Astrocyte (in vitro differentiated cells and primary cell): Measurements from ENCODE around the gene TMEM120B. TPM values are rescaled to one million over a fixed set of nuclear protein-coding genes. Genes with fewer than 3 reads are reported as not detected.

ENCODE experiments used
- DNase-seq: peaks from one replicate; pipeline ENCODE4 v3.0.0-alpha.2; 2010; ENCODE audit warnings: low read depth
- FAIRE-seq: peaks from 2 replicates; lab custom pipeline; 2011; peaks lifted over from hg19 to GRCh38; lab: Jason Lieb, UNC
- H2AFZ ChIP-seq: 2 replicates; pipeline ENCODE4 v1.6.0; 2012; ENCODE audit warnings: low read depth, low read length, inconsistent platforms
- H3K27ac ChIP-seq: 2 replicates; pipeline ENCODE4 v1.5.1; 2011; ENCODE audit warnings: low read depth, low read length, inconsistent platforms
- H3K27me3 ChIP-seq: 2 replicates; pipeline ENCODE4 v1.6.0; 2011; ENCODE audit warnings: low read length, inconsistent platforms; ENCODE audit not compliant: insufficient read depth
- H3K36me3 ChIP-seq: 2 replicates; pipeline ENCODE4 v1.5.1; 2011; ENCODE audit warnings: low read length, inconsistent platforms; ENCODE audit not compliant: insufficient read depth
- H3K4me1 ChIP-seq: 2 replicates; pipeline ENCODE4 v1.5.1; 2011; ENCODE audit warnings: low read length, inconsistent platforms; ENCODE audit not compliant: insufficient read depth
- H3K4me2 ChIP-seq: 2 replicates; pipeline ENCODE4 v1.6.0; 2012; ENCODE audit warnings: low read length, inconsistent platforms
- H3K4me3 ChIP-seq: 2 replicates; pipeline ENCODE4 v1.5.1; 2011; ENCODE audit warnings: low read depth, mild to moderate bottlenecking, low read length, inconsistent platforms; ENCODE audit not compliant: insufficient read depth
- H3K79me2 ChIP-seq: 2 replicates; pipeline ENCODE4 v1.6.0; 2012; ENCODE audit warnings: mild to moderate bottlenecking, low read length, inconsistent platforms; ENCODE audit not compliant: insufficient read depth
- H3K9ac ChIP-seq: 2 replicates; pipeline ENCODE4 v1.6.0; 2012; ENCODE audit warnings: mild to moderate bottlenecking, low read length, inconsistent platforms
- H3K9me3 ChIP-seq: 2 replicates; pipeline ENCODE4 v1.5.1; 2012; ENCODE audit warnings: low read depth, mild to moderate bottlenecking, low read length, inconsistent platforms; ENCODE audit not compliant: insufficient read depth
- H4K20me1 ChIP-seq: 2 replicates; pipeline ENCODE4 v1.6.0; 2012; ENCODE audit warnings: low read length, inconsistent platforms; ENCODE audit not compliant: insufficient read depth
- H3K27ac Mint-ChIP-seq: one replicate; pipeline ENCODE4 v1.8.0; 2021; ENCODE audit warnings: mild to moderate bottlenecking, mixed read lengths; ENCODE audit not compliant: unreplicated experiment
- H3K27me3 Mint-ChIP-seq: one replicate; pipeline ENCODE4 v1.8.0; 2021; ENCODE audit warnings: low read depth, mixed read lengths; ENCODE audit not compliant: unreplicated experiment
- H3K36me3 Mint-ChIP-seq: one replicate; pipeline ENCODE4 v1.8.0; 2021; ENCODE audit warnings: low read depth, mixed read lengths; ENCODE audit not compliant: unreplicated experiment
- H3K4me1 Mint-ChIP-seq: one replicate; pipeline ENCODE4 v1.8.0; 2021; ENCODE audit warnings: low read depth, mixed read lengths; ENCODE audit not compliant: unreplicated experiment
- H3K4me3 Mint-ChIP-seq: one replicate; pipeline ENCODE4 v1.8.0; 2021; ENCODE audit warnings: mild to moderate bottlenecking, moderate library complexity, mixed read lengths; ENCODE audit not compliant: unreplicated experiment
- H3K9me3 Mint-ChIP-seq: one replicate; pipeline ENCODE4 v1.8.0; 2021; ENCODE audit warnings: mild to moderate bottlenecking, mixed read lengths; ENCODE audit not compliant: unreplicated experiment
- EZH2 ChIP-seq: IDR thresholded peaks from 2 replicates; pipeline ENCODE4 v1.6.1; 2012; ENCODE audit warnings: mild to moderate bottlenecking, low read length, inconsistent platforms; ENCODE audit not compliant: insufficient read depth
- total RNA-seq: library from RNA; stranded (reverse); gene quantifications from 2 replicates; pipeline ENCODE4 v1.2.1, GENCODE V29; 2021
- TF ChIP-seq, protein P1 (sequence below): IDR thresholded peaks from 2 replicates; pipeline ENCODE4 v1.5.1; 2011; ENCODE audit warnings: low read depth, mild to moderate bottlenecking, inconsistent platforms, low read length, moderate library complexity; ENCODE audit not compliant: insufficient read depth

The TMEM120B gene
- total RNA-seq, 1 donor from 2014 or later: 36.0 TPM

DNA sequence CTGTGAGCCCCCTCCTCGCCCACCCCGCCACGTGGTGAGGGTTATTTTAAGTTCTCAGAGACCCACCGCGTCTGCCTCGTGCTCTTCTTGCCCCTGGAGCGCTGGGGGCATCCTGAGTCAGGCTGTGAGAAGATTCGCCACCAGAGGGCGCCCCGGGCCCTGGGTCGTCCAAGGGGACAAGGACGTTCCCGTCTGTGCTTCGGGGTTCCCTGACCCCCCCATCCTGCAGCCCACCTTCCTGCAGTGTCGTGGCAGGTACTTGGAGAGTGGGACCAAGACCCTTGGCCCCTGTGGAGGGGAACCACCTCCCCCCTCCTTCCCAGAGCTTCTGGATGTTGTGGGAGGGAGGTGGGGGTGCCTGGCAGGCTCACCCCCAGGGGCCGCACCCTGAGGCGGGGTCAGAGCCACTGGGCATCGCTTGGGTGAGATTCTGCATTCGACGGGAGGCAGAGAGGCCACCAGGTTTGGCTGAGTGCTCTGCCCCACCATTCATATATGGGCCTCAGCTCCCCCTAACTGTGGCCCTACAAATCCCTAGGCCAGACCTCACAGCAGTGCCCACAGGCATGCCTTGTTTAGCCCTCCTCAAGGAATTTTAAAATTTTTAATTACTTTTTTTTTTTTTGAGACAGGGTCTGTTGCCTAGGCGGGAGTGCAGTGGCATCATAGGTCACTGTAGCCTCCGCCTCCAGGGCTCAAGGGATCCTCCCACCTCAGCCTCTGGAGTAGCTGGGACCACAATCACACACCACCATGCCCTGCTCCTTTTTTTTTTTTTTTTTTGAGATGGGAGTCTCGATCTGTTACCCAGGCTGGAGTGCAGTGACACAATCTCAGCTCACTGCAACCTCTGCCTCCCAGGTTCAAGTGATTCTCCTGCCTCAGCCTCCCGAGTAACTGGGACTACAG lies 63.9 kb downstream of the TMEM120B start:
- Histone ChIP-seq H2AFZ (no peak overlapping the region), H3K36me3 (peaks cover 4% of the 10 kb centered on the region), H3K4me1 (peaks cover 2% of the 10 kb centered on the region), H3K27ac (no peak overlapping the region), H3K27me3 (no peaks in the 10 kb centered on the region), H3K4me2 (no peak overlapping the region), H3K79me2 (no peaks in the 10 kb centered on the region), H3K4me3 (no peak overlapping the region), H3K9ac (no peak overlapping the region), H3K9me3 (no peaks in the 10 kb centered on the region), H4K20me1 (no peaks in the 10 kb centered on the region)
- H3K27me3 Mint-ChIP-seq: no peaks in the 10 kb centered on the region
- peaks cover 20% of the 10 kb centered on the region for H3K4me1 Mint-ChIP-seq
- no peaks in the 10 kb centered on the region for H3K36me3 Mint-ChIP-seq
- no peak overlapping the region for H3K4me3 Mint-ChIP-seq
- DNase-seq (no peak), FAIRE-seq (no peak)
- TF ChIP-seq, protein P1, sequence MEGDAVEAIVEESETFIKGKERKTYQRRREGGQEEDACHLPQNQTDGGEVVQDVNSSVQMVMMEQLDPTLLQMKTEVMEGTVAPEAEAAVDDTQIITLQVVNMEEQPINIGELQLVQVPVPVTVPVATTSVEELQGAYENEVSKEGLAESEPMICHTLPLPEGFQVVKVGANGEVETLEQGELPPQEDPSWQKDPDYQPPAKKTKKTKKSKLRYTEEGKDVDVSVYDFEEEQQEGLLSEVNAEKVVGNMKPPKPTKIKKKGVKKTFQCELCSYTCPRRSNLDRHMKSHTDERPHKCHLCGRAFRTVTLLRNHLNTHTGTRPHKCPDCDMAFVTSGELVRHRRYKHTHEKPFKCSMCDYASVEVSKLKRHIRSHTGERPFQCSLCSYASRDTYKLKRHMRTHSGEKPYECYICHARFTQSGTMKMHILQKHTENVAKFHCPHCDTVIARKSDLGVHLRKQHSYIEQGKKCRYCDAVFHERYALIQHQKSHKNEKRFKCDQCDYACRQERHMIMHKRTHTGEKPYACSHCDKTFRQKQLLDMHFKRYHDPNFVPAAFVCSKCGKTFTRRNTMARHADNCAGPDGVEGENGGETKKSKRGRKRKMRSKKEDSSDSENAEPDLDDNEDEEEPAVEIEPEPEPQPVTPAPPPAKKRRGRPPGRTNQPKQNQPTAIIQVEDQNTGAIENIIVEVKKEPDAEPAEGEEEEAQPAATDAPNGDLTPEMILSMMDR: peak; percentile 56
- no peak for TF ChIP-seq EZH2
- H3K9me3 Mint-ChIP-seq: no peaks in the 10 kb centered on the region
- no peak overlapping the region for H3K27ac Mint-ChIP-seq

DNA sequence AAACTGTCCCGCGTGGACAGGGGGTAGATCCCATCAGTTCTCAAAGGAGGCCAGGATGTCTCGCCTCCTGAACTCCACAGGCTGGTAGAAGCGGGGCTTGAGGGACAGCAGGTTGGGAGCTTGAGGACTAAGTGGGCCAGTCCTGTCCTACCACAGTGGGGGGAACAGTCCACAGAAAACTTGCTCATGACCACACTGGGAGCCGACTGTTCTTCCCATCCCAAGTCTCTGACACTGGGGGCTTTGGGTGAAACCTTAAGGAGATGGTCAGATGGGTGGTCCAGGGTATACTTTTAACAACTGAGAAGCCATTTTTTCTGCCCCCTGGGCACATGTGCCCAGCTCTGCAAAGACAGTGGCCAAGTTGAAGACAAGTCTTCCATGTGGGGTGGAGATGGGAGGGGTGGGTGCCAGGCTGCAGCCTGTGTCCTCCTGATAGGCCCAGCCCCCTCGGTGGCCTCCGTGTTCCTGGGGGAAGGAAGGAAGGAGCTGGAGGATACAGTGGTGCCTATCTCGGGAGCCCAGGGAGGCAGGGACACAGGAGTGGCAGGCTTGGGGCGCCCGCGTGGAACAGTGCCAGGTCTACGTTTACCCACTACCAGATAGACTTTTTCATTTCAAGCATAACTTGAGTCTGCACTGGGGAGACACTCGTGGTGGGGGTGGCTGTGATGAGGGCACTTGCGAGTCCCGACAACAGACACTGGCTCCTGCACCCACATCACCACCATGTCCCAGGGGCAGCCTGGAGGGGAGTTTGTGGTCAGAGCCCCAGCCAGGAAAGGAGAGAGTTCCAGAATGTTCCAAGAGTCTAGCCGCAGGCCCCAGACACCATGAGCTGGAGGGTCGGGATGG lies 66.2 kb downstream of the TMEM120B start:
- Mint-ChIP-seq H3K4me1 (peaks cover 28% of the 10 kb centered on the region), H3K9me3 (no peaks in the 10 kb centered on the region), H3K36me3 (peaks cover 6% of the 10 kb centered on the region), H3K27me3 (no peaks in the 10 kb centered on the region), H3K4me3 (no peak overlapping the region), H3K27ac (peak overlapping the region; percentile 62)
- no peak overlapping the region for H3K4me3 ChIP-seq
- TF ChIP-seq, protein P1: no peak
- no peak for TF ChIP-seq EZH2
- DNase-seq: no peak
- peaks cover 5% of the 10 kb centered on the region for H4K20me1 ChIP-seq
- H3K36me3 ChIP-seq: peaks cover 4% of the 10 kb centered on the region
- no peak overlapping the region for H3K4me2 ChIP-seq
- H3K4me1 ChIP-seq: peaks cover 16% of the 10 kb centered on the region
- FAIRE-seq: no peak
- H2AFZ ChIP-seq: no peak overlapping the region
- H3K9ac ChIP-seq: no peak overlapping the region
- H3K9me3 ChIP-seq: no peaks in the 10 kb centered on the region
- no peak overlapping the region for H3K27ac ChIP-seq
- no peaks in the 10 kb centered on the region for H3K79me2 ChIP-seq
- no peaks in the 10 kb centered on the region for H3K27me3 ChIP-seq
